ENCODE measurements around the gene SETBP1. TPM values are rescaled to one million over a fixed set of nuclear protein-coding genes. Genes with fewer than 3 reads are reported as not detected.

SETBP1 gene
- total and polyA plus RNA-seq, 9 of the 15 experiments (the other 6 are each of a cell fraction or from before 2014, with no cell fraction given), result under 0.01 to 0.13 (median 0.04) TPM

GRCh38 chr18:44997174-44997573 lies 316.5 kb downstream of the SETBP1 start:
- intact Hi-C loops (cut with micrococcal nuclease), result no loop called here
- H3K4me2 ChIP-seq (ENCODE audit: insufficient read depth, low read length), result no peak overlapping the region
- H3K27me3 ChIP-seq (ENCODE audit: control insufficient read depth in 2 of 2, insufficient read depth in 2 of 2, low read length in 2 of 2), result no peaks in the 10 kb centered on the region
- no peak overlapping the region for H3K4me3 ChIP-seq
- ChIA-PET CTCF (ENCODE audit: low intra/inter-chr PET ratio) (no interaction called here), POLR2A (no interaction called here)
- H3K9ac ChIP-seq (ENCODE audit: insufficient read depth in 1 of 2, low read depth in 2 of 2, low read length in 2 of 2), result no peak overlapping the region
- no peaks in the 10 kb centered on the region for H3K4me1 ChIP-seq (replicated peaks in 1 of 2; ENCODE audit: control insufficient read depth in 2 of 2, insufficient read depth in 2 of 2, low read length in 2 of 2)
- TF ChIP-seq ZNF561 (CRISPR knock-in tag; conservative IDR thresholded peaks at IDR 0.05) (no peak), PURB (CRISPR knock-in tag; IDR thresholded peaks at IDR 0.05; ENCODE audit: low read depth) (no peak)
- no peak for DNase-seq (ENCODE audit: extremely low read depth in 1 of 4, low spot score in 3 of 4)
- FAIRE-seq, result no peak
- H3K9me1 ChIP-seq (ENCODE audit: control insufficient read depth, insufficient read depth, low read length), result no peaks in the 10 kb centered on the region
- no peaks in the 10 kb centered on the region for H4K20me1 ChIP-seq (replicated peaks; ENCODE audit: control insufficient read depth, insufficient read depth, low read length)
- BruUV-seq (replicated peaks), result no TSS peak
- H3K27ac ChIP-seq (ENCODE audit: extremely low read depth, low read depth, low read length), result no peak overlapping the region
- in situ Hi-C loops (cut with MboI), result no loop called here
- ATAC-seq, result no peak
- no peak overlapping the region for H2AFZ ChIP-seq (ENCODE audit: low read depth, low read length)
- H3K36me3 ChIP-seq (ENCODE audit: control insufficient read depth, insufficient read depth, low read length), result no peaks in the 10 kb centered on the region
- no peaks in the 10 kb centered on the region for H3K9me3 ChIP-seq (replicated peaks; ENCODE audit: control insufficient read depth, insufficient read depth, low read depth, low read length)
- 4% methylated on average over 2 of the region's 2 CpGs for WGBS (ENCODE audit: insufficient coverage, low coverage, missing lambda C conversion rate)
- H3K79me2 ChIP-seq (ENCODE audit: control insufficient read depth, insufficient read depth, low read length), result no peaks in the 10 kb centered on the region

GRCh38 chr18:44998360-44998759 lies 317.7 kb downstream of the SETBP1 start:
- POLR2A ChIA-PET, result interaction anchor here (0.7 kb wide), 1 partner anchor 18 kb away, joined by 3 read pairs; no protein-coding TSS in a partner anchor
- TF ChIP-seq U2AF1 (optimal IDR thresholded peaks at IDR 0.05; ENCODE audit: low read depth, low read length) (no peak), ATF3 (IDR thresholded peaks at IDR 0.05) (no peak), ATF3 (CRISPR knock-in tag; conservative IDR thresholded peaks at IDR 0.05) (no peak), CBX5 (IDR thresholded peaks at IDR 0.05; ENCODE audit: borderline replicate concordance, low read depth) (no peak), CREB3L1 (IDR thresholded peaks at IDR 0.05; ENCODE audit: borderline replicate concordance, low read depth) (no peak), E2F6 (IDR thresholded peaks at IDR 0.05; ENCODE audit: borderline replicate concordance in 1 of 2, extremely low read depth in 1 of 2, insufficient read depth in 1 of 2, insufficient read length in 1 of 2, low read depth in 1 of 2, low read length in 1 of 2, poor library complexity in 1 of 2, severe bottlenecking in 1 of 2) (no peak), NKRF (IDR thresholded peaks at IDR 0.05; ENCODE audit: borderline replicate concordance) (no peak), E2F3 (CRISPR knock-in tag; IDR thresholded peaks at IDR 0.05) (no peak)

More at GRCh38 chr18:44998360-44998759, 317.7 kb downstream of the SETBP1 start:
- no peak overlapping the region for H3K9ac ChIP-seq (ENCODE audit: insufficient read depth in 1 of 2, low read depth in 2 of 2, low read length in 2 of 2)
- ATAC-seq (no peak), FAIRE-seq (no peak), DNase-seq (ENCODE audit: extremely low read depth in 1 of 4, low spot score in 3 of 4) (no peak)
- H3K79me2 ChIP-seq (ENCODE audit: control insufficient read depth, insufficient read depth, low read length), result no peaks in the 10 kb centered on the region
- H3K4me3 ChIP-seq, result no peak overlapping the region
- H3K9me1 ChIP-seq (ENCODE audit: control insufficient read depth, insufficient read depth, low read length), result no peaks in the 10 kb centered on the region
- BruUV-seq (replicated peaks), result no TSS peak
- no peak overlapping the region for H2AFZ ChIP-seq (ENCODE audit: low read depth, low read length)
- H4K20me1 ChIP-seq (replicated peaks; ENCODE audit: control insufficient read depth, insufficient read depth, low read length), result no peaks in the 10 kb centered on the region
- intact Hi-C loops (cut with micrococcal nuclease) (no loop called here), in situ Hi-C loops (cut with MboI) (no loop called here)
- H3K4me1 ChIP-seq (replicated peaks in 1 of 2; ENCODE audit: control insufficient read depth in 2 of 2, insufficient read depth in 2 of 2, low read length in 2 of 2), result no peaks in the 10 kb centered on the region
- H3K4me2 ChIP-seq (ENCODE audit: insufficient read depth, low read length), result no peak overlapping the region
- WGBS (ENCODE audit: insufficient coverage, low coverage, missing lambda C conversion rate), result 0% methylated on average over 6 of the region's 8 CpGs
- no peaks in the 10 kb centered on the region for H3K27me3 ChIP-seq (ENCODE audit: control insufficient read depth in 2 of 2, insufficient read depth in 2 of 2, low read length in 2 of 2)
- H3K36me3 ChIP-seq (ENCODE audit: control insufficient read depth, insufficient read depth, low read length), result no peaks in the 10 kb centered on the region
- H3K9me3 ChIP-seq (replicated peaks; ENCODE audit: control insufficient read depth, insufficient read depth, low read depth, low read length), result no peaks in the 10 kb centered on the region
- no peak overlapping the region for H3K27ac ChIP-seq (ENCODE audit: extremely low read depth, low read depth, low read length)
- CTCF ChIA-PET (ENCODE audit: low intra/inter-chr PET ratio), result no interaction called here
